HFFc6 (cell line): ENCODE results near the gene C10orf120. TPM values are rescaled to one million over a fixed set of nuclear protein-coding genes. Genes with fewer than 3 reads are reported as not detected.

ENCODE experiments used
- DNase-seq: peaks from one replicate; pipeline ENCODE4 v3.0.0-alpha.2; 2018
- H3K27ac Mint-ChIP-seq: 2 replicates; pipeline ENCODE4 v1.8.0; 2020; ENCODE audit warnings: mild to moderate bottlenecking, mixed read lengths
- H3K27me3 Mint-ChIP-seq: 2 replicates; pipeline ENCODE4 v1.8.0; 2021; ENCODE audit warnings: mild to moderate bottlenecking, moderate library complexity, mixed read lengths; ENCODE audit not compliant: insufficient read depth
- H3K36me3 Mint-ChIP-seq: 2 replicates; pipeline ENCODE4 v1.8.0; 2021; ENCODE audit warnings: low read depth, mixed read lengths
- H3K4me1 Mint-ChIP-seq: 2 replicates; pipeline ENCODE4 v1.8.0; 2020; ENCODE audit warnings: low read depth, mixed read lengths
- H3K4me3 Mint-ChIP-seq: 2 replicates; pipeline ENCODE4 v1.8.0; 2020; ENCODE audit warnings: mild to moderate bottlenecking, moderate library complexity, mixed read lengths
- H3K9me3 Mint-ChIP-seq: 2 replicates; pipeline ENCODE4 v1.8.0; 2020; ENCODE audit warnings: mild to moderate bottlenecking, mixed read lengths
- CTCF ChIP-seq: fragments of 200-600 bp; sonication (generic); IDR thresholded peaks from 2 replicates; pipeline ENCODE4 v1.5.0; 2021; ENCODE audit warnings: antibody characterized with exemption, mild to moderate bottlenecking
- total RNA-seq, 6 experiments: library from RNA; stranded (reverse); fragmentation: NEBNext Ultra II Directional; extraction: Animal tissue kit (Norgen Biotek cat#: 25700); gene quantifications; 2 replicates in 1 of 6; 3 replicates in 5 of 6; pipeline ENCODE4 v1.2.3, GENCODE V29; 2021

C10orf120 gene
- total RNA-seq, 6 experiments from 2014 or later, result not detected

- Mint-ChIP-seq H3K27me3 (peaks cover 9% of the 10 kb centered on the region), H3K4me3 (no peak overlapping the region), H3K36me3 (no peaks in the 10 kb centered on the region), H3K4me1 (no peaks in the 10 kb centered on the region), H3K27ac (no peak overlapping the region), H3K9me3 (peaks cover 17% of the 10 kb centered on the region; the same call in 1 of the 2 replicates)
- TF ChIP-seq CTCF, result no peak
- no peak for DNase-seq
Observed at GRCh38 chr10:122658356-122659049, 41.1 kb downstream of the C10orf120 start.

- no peak overlapping the region for H3K27ac Mint-ChIP-seq
- no peak for DNase-seq
- H3K27me3 Mint-ChIP-seq, result peaks cover 9% of the 10 kb centered on the region
Observed at GRCh38 chr10:122657729-122658128, 41.9 kb downstream of the C10orf120 start.

GRCh38 chr10:122657255-122657654, 42.4 kb downstream of the C10orf120 start:
- no peak for DNase-seq
- Mint-ChIP-seq H3K27ac (no peak overlapping the region), H3K27me3 (peaks cover 9% of the 10 kb centered on the region)

More at GRCh38 chr10:122657729-122658128, 41.9 kb downstream of the C10orf120 start:
- Mint-ChIP-seq H3K36me3 (no peaks in the 10 kb centered on the region), H3K4me1 (no peaks in the 10 kb centered on the region), H3K9me3 (peaks cover 11% of the 10 kb centered on the region; the same call in 1 of the 2 replicates), H3K4me3 (no peak overlapping the region)
- no peak for TF ChIP-seq CTCF

GRCh38 chr10:122656741-122657140, 42.9 kb downstream of the C10orf120 start:
- H3K4me3 Mint-ChIP-seq, result no peak overlapping the region
- no peaks in the 10 kb centered on the region for H3K4me1 Mint-ChIP-seq
- H3K27ac Mint-ChIP-seq, result no peak overlapping the region
- no peak for DNase-seq
- TF ChIP-seq CTCF, result no peak
- H3K9me3 Mint-ChIP-seq, result peaks cover 6% of the 10 kb centered on the region; the same call in 1 of the 2 replicates
- peaks cover 9% of the 10 kb centered on the region for H3K27me3 Mint-ChIP-seq
- no peaks in the 10 kb centered on the region for H3K36me3 Mint-ChIP-seq

More at GRCh38 chr10:122657255-122657654, 42.4 kb downstream of the C10orf120 start:
- Mint-ChIP-seq H3K9me3 (peaks cover 6% of the 10 kb centered on the region; the same call in 1 of the 2 replicates), H3K4me3 (no peak overlapping the region), H3K36me3 (no peaks in the 10 kb centered on the region), H3K4me1 (no peaks in the 10 kb centered on the region)
- no peak for TF ChIP-seq CTCF

- TF ChIP-seq CTCF, result no peak
- H3K27ac Mint-ChIP-seq, result no peak overlapping the region
- DNase-seq, result no peak
- no peak overlapping the region for H3K4me3 Mint-ChIP-seq
- H3K27me3 Mint-ChIP-seq, result peaks cover 9% of the 10 kb centered on the region
- H3K36me3 Mint-ChIP-seq, result no peaks in the 10 kb centered on the region
- H3K9me3 Mint-ChIP-seq, result peaks cover 6% of the 10 kb centered on the region; the same call in 1 of the 2 replicates
- H3K4me1 Mint-ChIP-seq, result no peaks in the 10 kb centered on the region
Observed at GRCh38 chr10:122656308-122656705, 43.3 kb downstream of the C10orf120 start.
